ACC112 (cell line): Measurements from ENCODE around the gene FOXI1.

Experiments used
- H2AFZ ChIP-seq: fragments of 200-600 bp; sonication (generic); one replicate; pipeline ENCODE4 v1.6.0; 2017; ENCODE audit warnings: antibody characterized with exemption, low read length; ENCODE audit not compliant: unreplicated experiment
- H3K27ac ChIP-seq: fragments of 200-600 bp; sonication (generic); 2 replicates; pipeline ENCODE4 v1.5.1; 2014; ENCODE audit warnings: low read depth, mild to moderate bottlenecking, antibody characterized with exemption, low read length, moderate library complexity
- H3K27me3 ChIP-seq: fragments of 200-600 bp; sonication (generic); 2 replicates; pipeline ENCODE4 v1.6.1; 2014; ENCODE audit warnings: mild to moderate bottlenecking, antibody characterized with exemption, low read length, moderate library complexity, mixed read lengths; ENCODE audit not compliant: insufficient read depth
- H3K36me3 ChIP-seq: fragments of 200-600 bp; sonication (generic); 2 replicates; pipeline ENCODE4 v1.6.1; 2016; ENCODE audit warnings: mild to moderate bottlenecking, antibody characterized with exemption, low read length, moderate library complexity, mixed read lengths; ENCODE audit not compliant: insufficient read depth
- H3K4me1 ChIP-seq: fragments of 200-600 bp; sonication (generic); one replicate; pipeline ENCODE4 v1.6.1; 2016; ENCODE audit warnings: low read length, mixed read lengths; ENCODE audit not compliant: insufficient read depth, unreplicated experiment, control insufficient read depth
- H3K4me3 ChIP-seq: fragments of 200-600 bp; sonication (generic); 2 replicates; pipeline ENCODE4 v1.5.1; 2014; ENCODE audit warnings: mild to moderate bottlenecking, low read depth, low read length
- H3K79me2 ChIP-seq: fragments of 200-600 bp; sonication (generic); one replicate; pipeline ENCODE4 v1.6.0; 2016; ENCODE audit warnings: low read length; ENCODE audit not compliant: control insufficient read depth, unreplicated experiment, insufficient read depth

FOXI1 gene

GRCh38 chr5:170142196-170142595 is 36.5 kb downstream of the FOXI1 start:
- Histone ChIP-seq H3K27me3 (no peaks in the 10 kb centered on the region), H3K79me2 (no peaks in the 10 kb centered on the region), H2AFZ (no peak overlapping the region), H3K4me3 (no peak overlapping the region), H3K36me3 (no peaks in the 10 kb centered on the region), H3K4me1 (no peaks in the 10 kb centered on the region), H3K27ac (no peak overlapping the region)

- no peak overlapping the region for H3K27ac ChIP-seq
- H3K36me3 ChIP-seq = no peaks in the 10 kb centered on the region
- no peak overlapping the region for H2AFZ ChIP-seq
- no peak overlapping the region for H3K4me3 ChIP-seq
- H3K4me1 ChIP-seq = no peaks in the 10 kb centered on the region
- no peaks in the 10 kb centered on the region for H3K27me3 ChIP-seq
- no peaks in the 10 kb centered on the region for H3K79me2 ChIP-seq
These were observed 37.4 kb downstream of the FOXI1 start for GRCh38 chr5:170143091-170143490.

- Histone ChIP-seq H3K27ac (no peak overlapping the region), H3K27me3 (no peaks in the 10 kb centered on the region), H3K79me2 (no peaks in the 10 kb centered on the region), H3K4me3 (no peak overlapping the region), H3K4me1 (no peaks in the 10 kb centered on the region), H2AFZ (no peak overlapping the region), H3K36me3 (no peaks in the 10 kb centered on the region)
These were observed 38.0 kb downstream of the FOXI1 start for GRCh38 chr5:170143710-170144109.

GRCh38 chr5:170144286-170145023 is 38.8 kb downstream of the FOXI1 start:
- H3K36me3 ChIP-seq = no peaks in the 10 kb centered on the region
- H3K27ac ChIP-seq = no peak overlapping the region
- no peak overlapping the region for H3K4me3 ChIP-seq
- no peaks in the 10 kb centered on the region for H3K79me2 ChIP-seq
- H2AFZ ChIP-seq = no peak overlapping the region
- no peaks in the 10 kb centered on the region for H3K27me3 ChIP-seq
- no peaks in the 10 kb centered on the region for H3K4me1 ChIP-seq

GRCh38 chr5:170145462-170145861 is 39.8 kb downstream of the FOXI1 start:
- Histone ChIP-seq H3K79me2 (no peaks in the 10 kb centered on the region), H3K27ac (no peak overlapping the region), H3K27me3 (no peaks in the 10 kb centered on the region), H3K4me1 (no peaks in the 10 kb centered on the region), H3K36me3 (no peaks in the 10 kb centered on the region), H3K4me3 (no peak overlapping the region), H2AFZ (no peak overlapping the region)

- no peak overlapping the region for H3K27ac ChIP-seq
- H3K36me3 ChIP-seq = no peaks in the 10 kb centered on the region
- H3K4me1 ChIP-seq = peaks cover 16% of the 10 kb centered on the region
- H2AFZ ChIP-seq = no peak overlapping the region
- no peaks in the 10 kb centered on the region for H3K79me2 ChIP-seq
- H3K27me3 ChIP-seq = no peaks in the 10 kb centered on the region
- no peak overlapping the region for H3K4me3 ChIP-seq
These were observed 41.5 kb downstream of the FOXI1 start for GRCh38 chr5:170147051-170147752.

- H3K27ac ChIP-seq = no peak overlapping the region
- H2AFZ ChIP-seq = no peak overlapping the region
- H3K4me1 ChIP-seq = peaks cover 16% of the 10 kb centered on the region
- no peaks in the 10 kb centered on the region for H3K79me2 ChIP-seq
- no peaks in the 10 kb centered on the region for H3K27me3 ChIP-seq
- H3K4me3 ChIP-seq = no peak overlapping the region
- no peaks in the 10 kb centered on the region for H3K36me3 ChIP-seq
These were observed 42.1 kb downstream of the FOXI1 start for GRCh38 chr5:170147753-170148264.

GRCh38 chr5:170148430-170149205 is 42.9 kb downstream of the FOXI1 start:
- H3K79me2 ChIP-seq = no peaks in the 10 kb centered on the region
- peaks cover 16% of the 10 kb centered on the region for H3K4me1 ChIP-seq
- no peaks in the 10 kb centered on the region for H3K36me3 ChIP-seq
- H3K27ac ChIP-seq = no peak overlapping the region
- no peak overlapping the region for H2AFZ ChIP-seq
- H3K27me3 ChIP-seq = no peaks in the 10 kb centered on the region
- no peak overlapping the region for H3K4me3 ChIP-seq

- H3K27ac ChIP-seq = no peak overlapping the region
- H3K27me3 ChIP-seq = no peaks in the 10 kb centered on the region
- H3K4me3 ChIP-seq = no peak overlapping the region
- H3K36me3 ChIP-seq = no peaks in the 10 kb centered on the region
- no peaks in the 10 kb centered on the region for H3K79me2 ChIP-seq
- no peak overlapping the region for H2AFZ ChIP-seq
- peaks cover 16% of the 10 kb centered on the region for H3K4me1 ChIP-seq
These were observed 43.5 kb downstream of the FOXI1 start for GRCh38 chr5:170149206-170149515.

- no peak overlapping the region for H2AFZ ChIP-seq
- H3K36me3 ChIP-seq = no peaks in the 10 kb centered on the region
- H3K27ac ChIP-seq = peak overlapping the region; percentile 37; the same call in 1 of the 2 replicates
- no peaks in the 10 kb centered on the region for H3K27me3 ChIP-seq
- H3K4me1 ChIP-seq = peaks cover 16% of the 10 kb centered on the region
- no peaks in the 10 kb centered on the region for H3K79me2 ChIP-seq
- peak overlapping the region; percentile 3; the same call in 1 of the 2 replicates for H3K4me3 ChIP-seq
These were observed 45.0 kb downstream of the FOXI1 start for GRCh38 chr5:170150713-170151096.
